ENCODE measurements around the gene ADGRD1.
A peak's percentile ranks its signal among the peaks of the same experiment; 100 is the strongest.

DNA sequence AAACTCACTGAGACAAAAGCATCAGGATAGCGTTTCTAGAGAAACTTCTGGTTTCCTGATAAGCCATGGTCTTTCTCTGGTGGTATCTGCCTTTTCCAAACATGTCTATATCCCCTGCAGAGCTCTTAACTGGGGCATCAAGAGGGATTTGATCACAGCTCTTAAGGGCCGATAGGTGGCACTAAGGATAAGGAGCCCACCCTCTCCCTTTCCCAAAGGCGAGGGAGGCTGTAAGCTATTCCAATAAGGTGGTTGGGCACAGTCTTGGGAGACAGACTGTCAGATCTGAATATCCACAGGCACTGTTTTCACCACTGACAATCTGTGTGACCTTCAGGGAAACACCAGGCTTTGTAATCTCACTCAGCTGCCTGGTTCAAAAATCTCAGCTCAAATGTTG, 206.0 kb downstream of the ADGRD1 start:
- TF ChIP-seq, protein P1, sequence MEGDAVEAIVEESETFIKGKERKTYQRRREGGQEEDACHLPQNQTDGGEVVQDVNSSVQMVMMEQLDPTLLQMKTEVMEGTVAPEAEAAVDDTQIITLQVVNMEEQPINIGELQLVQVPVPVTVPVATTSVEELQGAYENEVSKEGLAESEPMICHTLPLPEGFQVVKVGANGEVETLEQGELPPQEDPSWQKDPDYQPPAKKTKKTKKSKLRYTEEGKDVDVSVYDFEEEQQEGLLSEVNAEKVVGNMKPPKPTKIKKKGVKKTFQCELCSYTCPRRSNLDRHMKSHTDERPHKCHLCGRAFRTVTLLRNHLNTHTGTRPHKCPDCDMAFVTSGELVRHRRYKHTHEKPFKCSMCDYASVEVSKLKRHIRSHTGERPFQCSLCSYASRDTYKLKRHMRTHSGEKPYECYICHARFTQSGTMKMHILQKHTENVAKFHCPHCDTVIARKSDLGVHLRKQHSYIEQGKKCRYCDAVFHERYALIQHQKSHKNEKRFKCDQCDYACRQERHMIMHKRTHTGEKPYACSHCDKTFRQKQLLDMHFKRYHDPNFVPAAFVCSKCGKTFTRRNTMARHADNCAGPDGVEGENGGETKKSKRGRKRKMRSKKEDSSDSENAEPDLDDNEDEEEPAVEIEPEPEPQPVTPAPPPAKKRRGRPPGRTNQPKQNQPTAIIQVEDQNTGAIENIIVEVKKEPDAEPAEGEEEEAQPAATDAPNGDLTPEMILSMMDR (IDR thresholded peaks at IDR 0.05; ENCODE audit: control extremely low read depth in 1 of 3, insufficient read depth in 1 of 3, low read depth in 1 of 3, low read length in 3 of 3) = peak; percentile 25 to 69 (median 54)
- TF ChIP-seq POLR2A (IDR thresholded peaks at IDR 0.05; ENCODE audit: control extremely low read depth in 1 of 2, low read depth in 2 of 2, low read length in 2 of 2) (no peak), KDM1A (IDR thresholded peaks at IDR 0.05; ENCODE audit: borderline replicate concordance, low read length) (no peak), NRF1 (IDR thresholded peaks at IDR 0.05; ENCODE audit: low read depth, low read length) (no peak), CHD2 (IDR thresholded peaks at IDR 0.05; ENCODE audit: low read length) (no peak), KDM5A (IDR thresholded peaks at IDR 0.05; ENCODE audit: low read length) (no peak), BACH1 (IDR thresholded peaks at IDR 0.05; ENCODE audit: low read length) (no peak), CREB1 (IDR thresholded peaks at IDR 0.05) (no peak), SP1 (IDR thresholded peaks at IDR 0.05; ENCODE audit: low read depth, low read length) (no peak)

Measured in H1 (cell line).